H1 (cell line): ENCODE results near the gene EEPD1. TPM values are rescaled to one million over a fixed set of nuclear protein-coding genes. Genes with fewer than 3 reads are reported as not detected.

Source experiments
- CTCF ChIA-PET: fragments of 300-600 bp; sonication (Branson Sonifier 250); formaldehyde crosslinking; loops from one replicate; lab custom pipeline; 2021; ENCODE audit not compliant: partially characterized antibody; lab: Charles Lee
- POLR2A ChIA-PET: fragments of 300-600 bp; sonication (Branson Sonifier 250); formaldehyde crosslinking; loops from one replicate; lab custom pipeline; 2021; ENCODE audit warnings: inconsistent platforms; ENCODE audit not compliant: partially characterized antibody; lab: Charles Lee
- DNase-seq, 2 experiments: peaks; one replicate each; pipeline versions ENCODE4 v3.0.0 to v3.0.0-alpha.2; 2010 to 2022; ENCODE audit warnings: low spot score in 2 of 2, low read depth in 1 of 2, mixed read lengths in 1 of 2
- FAIRE-seq: peaks from 2 replicates; lab custom pipeline; 2011; peaks lifted over from hg19 to GRCh38; lab: Jason Lieb, UNC
- H2AFZ ChIP-seq: 2 replicates; pipeline ENCODE4 v1.8.1; 2012; ENCODE audit warnings: low read length, inconsistent platforms
- H2AK5ac ChIP-seq: 2 replicates; pipeline ENCODE4 v1.6.1; 2013; ENCODE audit warnings: low read depth, low read length
- H2BK120ac ChIP-seq: replicated peaks from 2 replicates; pipeline ENCODE3; 2013; ENCODE audit warnings: low read depth, low read length, inconsistent platforms
- H2BK12ac ChIP-seq: 2 replicates; pipeline ENCODE4 v1.6.1; 2013; ENCODE audit warnings: low read depth, low read length
- H2BK15ac ChIP-seq: 2 replicates; pipeline ENCODE4 v1.6.1; 2013; ENCODE audit warnings: low read length
- H2BK20ac ChIP-seq: 2 replicates; pipeline ENCODE4 v1.6.1; 2013; ENCODE audit warnings: low read length
- H2BK5ac ChIP-seq: 2 replicates; pipeline ENCODE4 v1.6.1; 2013; ENCODE audit warnings: low read depth, low read length
- H3K14ac ChIP-seq: 2 replicates; pipeline ENCODE4 v1.6.1; 2013; ENCODE audit warnings: inconsistent platforms; ENCODE audit not compliant: insufficient read length
- H3K18ac ChIP-seq: 2 replicates; pipeline ENCODE4 v1.6.1; 2013; ENCODE audit warnings: low read length; ENCODE audit errors: extremely low read depth
- H3K23ac ChIP-seq: 2 replicates; pipeline ENCODE4 v1.6.1; 2013; ENCODE audit warnings: inconsistent platforms; ENCODE audit not compliant: insufficient read length
- H3K23me2 ChIP-seq: 2 replicates; pipeline ENCODE4 v1.6.1; 2013; ENCODE audit warnings: low read depth, low read length
- H3K27ac ChIP-seq: 2 replicates; pipeline ENCODE4 v1.6.1; 2011; ENCODE audit warnings: low read depth, low read length, inconsistent platforms
- H3K27me3 ChIP-seq, 4 experiments: replicated peaks in 1 of 4; 1 replicate in 1 of 4; 2 replicates in 3 of 4; pipeline versions ENCODE4 v1.6.1 to v1.8.1; 2011 to 2013; ENCODE audit warnings: low read length in 3 of 4, mild to moderate bottlenecking in 3 of 4, inconsistent platforms in 2 of 4, mixed read lengths in 2 of 4, moderate library complexity in 1 of 4; ENCODE audit not compliant: control insufficient read depth in 3 of 4, insufficient read depth in 3 of 4; ENCODE audit errors: extremely low read depth in 1 of 4
- H3K36me3 ChIP-seq, 4 experiments: 2 replicates each; pipeline versions ENCODE4 v1.6.1 to v1.8.1; 2011 to 2013; ENCODE audit warnings: mild to moderate bottlenecking in 4 of 4, low read length in 3 of 4, moderate library complexity in 2 of 4, control low read depth in 1 of 4, inconsistent platforms in 1 of 4; ENCODE audit not compliant: insufficient read depth in 4 of 4, control insufficient read depth in 2 of 4
- H3K4ac ChIP-seq: replicated peaks from 2 replicates; pipeline ENCODE3; 2013; ENCODE audit warnings: low read length, low read depth, mixed read lengths, inconsistent platforms; ENCODE audit not compliant: insufficient read length
- H3K4me1 ChIP-seq, 4 experiments: replicated peaks in 1 of 4; 1 replicate in 1 of 4; 2 replicates in 3 of 4; pipeline versions ENCODE4 v1.6.1 to v1.8.1; 2011 to 2013; ENCODE audit warnings: low read length in 3 of 4, inconsistent platforms in 2 of 4, mixed read lengths in 1 of 4; ENCODE audit not compliant: insufficient read depth in 4 of 4, control insufficient read depth in 3 of 4
- H3K4me2 ChIP-seq, 2 experiments: 2 replicates each; pipeline versions ENCODE4 v1.6.1 to v1.8.1; 2011 to 2013; ENCODE audit warnings: low read depth in 2 of 2, low read length in 2 of 2, control low read depth in 1 of 2, inconsistent platforms in 1 of 2, mild to moderate bottlenecking in 1 of 2; ENCODE audit not compliant: insufficient read depth in 1 of 2
- H3K4me3 ChIP-seq, 4 experiments: fragments of 200-600, 300-600 bp in 1 of 4; sonication (generic), shearing (Covaris generic), sonication (Bioruptor Twin) in 1 of 4; 2 replicates each; pipeline versions ENCODE4 v1.5.1 to v1.8.1; 2011 to 2016; ENCODE audit warnings: low read length in 4 of 4, low read depth in 3 of 4, control low read depth in 2 of 4, inconsistent platforms in 2 of 4, mild to moderate bottlenecking in 2 of 4, mixed read lengths in 1 of 4, moderate library complexity in 1 of 4; ENCODE audit not compliant: insufficient read depth in 2 of 4; ENCODE audit errors: extremely low read depth in 1 of 4
- H3K56ac ChIP-seq: replicated peaks from 2 replicates; pipeline ENCODE3; 2013; ENCODE audit warnings: low read depth, mild to moderate bottlenecking, mixed read lengths, low read length, inconsistent platforms; ENCODE audit not compliant: insufficient read length
- H3K79me1 ChIP-seq: 2 replicates; pipeline ENCODE4 v1.6.1; 2013; ENCODE audit warnings: low read depth, low read length, control low read depth
- H3K79me2 ChIP-seq, 2 experiments: 2 replicates each; pipeline versions ENCODE4 v1.6.1 to v1.8.1; 2012 to 2013; ENCODE audit warnings: low read length in 2 of 2, mild to moderate bottlenecking in 2 of 2, inconsistent platforms in 1 of 2; ENCODE audit not compliant: insufficient read depth in 2 of 2, control insufficient read depth in 1 of 2
- H3K9ac ChIP-seq, 4 experiments: replicated peaks in 1 of 4; 1 replicate in 1 of 4; 2 replicates in 3 of 4; pipeline versions ENCODE4 v1.6.1 to v1.8.1; 2011 to 2013; ENCODE audit warnings: low read depth in 3 of 4, low read length in 3 of 4, control low read depth in 2 of 4, mild to moderate bottlenecking in 2 of 4, moderate library complexity in 2 of 4, inconsistent platforms in 1 of 4; ENCODE audit errors: extremely low read depth in 1 of 4
- H3K9me3 ChIP-seq, 2 experiments: 2 replicates each; pipeline versions ENCODE4 v1.6.1 to v1.8.1; 2012 to 2013; ENCODE audit warnings: mild to moderate bottlenecking in 2 of 2, moderate library complexity in 2 of 2, control low read depth in 1 of 2, inconsistent platforms in 1 of 2, low read depth in 1 of 2, low read length in 1 of 2, mixed read lengths in 1 of 2; ENCODE audit not compliant: insufficient read depth in 2 of 2
- H4K20me1 ChIP-seq, 2 experiments: replicated peaks in 1 of 2; 2 replicates each; pipeline versions ENCODE3 to v1.8.1; 2011 to 2013; ENCODE audit warnings: inconsistent platforms in 2 of 2, low read length in 2 of 2, mild to moderate bottlenecking in 1 of 2; ENCODE audit not compliant: insufficient read depth in 2 of 2, control insufficient read depth in 1 of 2
- H4K5ac ChIP-seq: 2 replicates; pipeline ENCODE4 v1.6.1; 2013; ENCODE audit warnings: low read length, low read depth, mixed read lengths, inconsistent platforms; ENCODE audit not compliant: insufficient read length
- H4K8ac ChIP-seq: 2 replicates; pipeline ENCODE4 v1.8.0; 2013; ENCODE audit warnings: mild to moderate bottlenecking, moderate library complexity, low read length, inconsistent platforms; ENCODE audit not compliant: insufficient read depth; ENCODE audit errors: extremely low read depth
- H4K91ac ChIP-seq: replicated peaks from 2 replicates; pipeline ENCODE3; 2013; ENCODE audit warnings: low read length, mixed read lengths, inconsistent platforms; ENCODE audit not compliant: insufficient read length
- BCL11A ChIP-seq, 2 experiments: IDR thresholded peaks; one replicate each; pipeline ENCODE4 v1.6.1; 2011; ENCODE audit warnings: low read depth in 2 of 2, low read length in 2 of 2, mild to moderate bottlenecking in 2 of 2
- CREB1 ChIP-seq: IDR thresholded peaks from 2 replicates; pipeline ENCODE4 v1.6.1; 2012; ENCODE audit warnings: inconsistent platforms
- PHF8 ChIP-seq: fragments of 200-600 bp; sonication (generic); conservative IDR thresholded peaks from 2 replicates; pipeline ENCODE4 v1.7.1; 2012; ENCODE audit warnings: low read depth, mild to moderate bottlenecking, inconsistent platforms, low read length, moderate library complexity
- RAD21 ChIP-seq, 2 experiments: IDR thresholded peaks in 1 of 2; conservative IDR thresholded peaks in 1 of 2; 2 replicates each; pipeline ENCODE4 v1.6.1; 2011; ENCODE audit warnings: low read depth in 2 of 2, low read length in 2 of 2, improper control_type of control experiment in 1 of 2, inconsistent platforms in 1 of 2, mild to moderate bottlenecking in 1 of 2, moderate library complexity in 1 of 2
- SIN3A ChIP-seq, 2 experiments: IDR thresholded peaks in 1 of 2; conservative IDR thresholded peaks in 1 of 2; 2 replicates each; pipeline ENCODE4 v1.6.1; 2011 to 2012; ENCODE audit warnings: low read length in 2 of 2, improper control_type of control experiment in 1 of 2, low read depth in 1 of 2, mild to moderate bottlenecking in 1 of 2
- SIRT6 ChIP-seq: IDR thresholded peaks from one replicate; pipeline ENCODE4 v1.7.1; 2012; ENCODE audit warnings: low read length, inconsistent platforms
- SP1 ChIP-seq: IDR thresholded peaks from 2 replicates; pipeline ENCODE4 v1.6.1; 2011; ENCODE audit warnings: low read depth, low read length
- WGBS, 2 experiments: shearing (Covaris generic) in 1 of 2; methylation state at CpG; one replicate each; pipeline versions ENCODE4 v1.1.6 to v1.1.7; 2013 to 2015; ENCODE audit warnings: low lambda C conversion rate in 2 of 2, mixed read lengths in 2 of 2, inconsistent platforms in 1 of 2, low coverage in 1 of 2, missing lambda C conversion rate in 1 of 2; ENCODE audit not compliant: insufficient replicate concordance in 2 of 2, insufficient coverage in 1 of 2, insufficient read length in 1 of 2; ENCODE audit errors: extremely low coverage in 1 of 2, missing lambda C conversion rate in 1 of 2; 5-methylcytosine and 5-hydroxymethylcytosine counted together
- polyA plus RNA-seq, 7 experiments: library from polyadenylated mRNA; depleted of rRNA in 3 of 7; stranded (reverse) in 5 of 7; unstranded in 2 of 7; fragments of >200 nt in 5 of 7; fragments of 200-250 nt in 2 of 7; gene quantifications; 1 replicate in 5 of 7; 2 replicates in 1 of 7; 4 replicates in 1 of 7; pipeline versions ENCODE4 v1.2.1 to v1.2.3, GENCODE V29; 2011 to 2013; ENCODE audit warnings: missing spikeins in 2 of 7, mixed read lengths in 2 of 7
- total RNA-seq: library from RNA; stranded (reverse); fragmentation: NEBNext Ultra II Directional; extraction: Animal tissue kit (Norgen Biotek cat#: 25700); gene quantifications from 2 replicates; pipeline ENCODE4 v1.2.1, GENCODE V29; 2021
- TF ChIP-seq, protein P1 (sequence below): IDR thresholded peaks from 2 replicates; pipeline ENCODE4 v1.6.1; 2012; ENCODE audit warnings: inconsistent platforms
- TF ChIP-seq, protein P2 (sequence below), 3 experiments: IDR thresholded peaks; 1 replicate in 2 of 3; 2 replicates in 1 of 3; pipeline versions ENCODE4 v1.5.1 to v1.6.1; 2011; ENCODE audit warnings: low read length in 3 of 3, mild to moderate bottlenecking in 3 of 3, inconsistent platforms in 2 of 3, low read depth in 1 of 3, moderate library complexity in 1 of 3; ENCODE audit not compliant: insufficient read depth in 1 of 3; ENCODE audit errors: control extremely low read depth in 1 of 3

EEPD1 gene
- total and polyA plus RNA-seq, 2 of the 8 experiments (the other 6 are each of a cell fraction or from before 2014, with no cell fraction given), result 3.1 to 7.8 TPM

DNA sequence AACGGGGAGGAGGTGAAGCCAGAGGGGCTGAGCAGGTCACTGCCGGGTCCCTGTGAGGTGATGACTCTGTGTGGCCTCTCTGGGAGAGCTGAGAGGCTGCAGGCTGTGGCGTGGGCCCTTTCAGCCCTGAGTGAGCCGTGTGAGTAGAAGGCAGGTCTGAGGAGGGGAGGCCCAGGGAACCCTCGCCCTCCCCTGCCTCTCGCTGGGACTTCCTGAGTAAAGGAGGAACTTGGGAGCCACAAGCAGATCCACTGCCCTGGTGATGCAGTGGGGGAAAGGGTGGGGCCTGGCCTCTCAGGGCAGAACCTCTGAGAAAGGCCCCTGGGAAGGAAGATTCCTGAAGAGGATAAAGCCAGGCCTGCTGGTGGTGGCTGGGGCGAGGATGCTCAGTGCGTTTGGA lies 22.8 kb downstream of the EEPD1 start:
- Histone ChIP-seq H2BK5ac (no peak overlapping the region), H3K23me2 (no peaks in the 10 kb centered on the region), H3K4me1 (no peaks in the 10 kb centered on the region), H3K27me3 (no peaks in the 10 kb centered on the region)
- no peak for DNase-seq
- TF ChIP-seq PHF8, result no peak
- no peak for TF ChIP-seq BCL11A (IDR thresholded peaks at IDR 0.05; ENCODE audit: low read depth in 2 of 2, low read length in 2 of 2)
- TF ChIP-seq SIN3A (conservative IDR thresholded peaks at IDR 0.05 in 1 of 2, IDR thresholded peaks at IDR 0.05 in 1 of 2; ENCODE audit: low read depth in 1 of 2, low read length in 2 of 2), result no peak
- no peak for TF ChIP-seq SIRT6
- TF ChIP-seq RAD21 (IDR thresholded peaks at IDR 0.05 in 1 of 2, conservative IDR thresholded peaks at IDR 0.05 in 1 of 2; ENCODE audit: low read depth in 2 of 2, low read length in 2 of 2), result no peak
- no peak for TF ChIP-seq CREB1
- TF ChIP-seq, protein P1, sequence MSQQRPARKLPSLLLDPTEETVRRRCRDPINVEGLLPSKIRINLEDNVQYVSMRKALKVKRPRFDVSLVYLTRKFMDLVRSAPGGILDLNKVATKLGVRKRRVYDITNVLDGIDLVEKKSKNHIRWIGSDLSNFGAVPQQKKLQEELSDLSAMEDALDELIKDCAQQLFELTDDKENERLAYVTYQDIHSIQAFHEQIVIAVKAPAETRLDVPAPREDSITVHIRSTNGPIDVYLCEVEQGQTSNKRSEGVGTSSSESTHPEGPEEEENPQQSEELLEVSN, result no peak
- no peak for TF ChIP-seq SP1
- TF ChIP-seq, protein P2, sequence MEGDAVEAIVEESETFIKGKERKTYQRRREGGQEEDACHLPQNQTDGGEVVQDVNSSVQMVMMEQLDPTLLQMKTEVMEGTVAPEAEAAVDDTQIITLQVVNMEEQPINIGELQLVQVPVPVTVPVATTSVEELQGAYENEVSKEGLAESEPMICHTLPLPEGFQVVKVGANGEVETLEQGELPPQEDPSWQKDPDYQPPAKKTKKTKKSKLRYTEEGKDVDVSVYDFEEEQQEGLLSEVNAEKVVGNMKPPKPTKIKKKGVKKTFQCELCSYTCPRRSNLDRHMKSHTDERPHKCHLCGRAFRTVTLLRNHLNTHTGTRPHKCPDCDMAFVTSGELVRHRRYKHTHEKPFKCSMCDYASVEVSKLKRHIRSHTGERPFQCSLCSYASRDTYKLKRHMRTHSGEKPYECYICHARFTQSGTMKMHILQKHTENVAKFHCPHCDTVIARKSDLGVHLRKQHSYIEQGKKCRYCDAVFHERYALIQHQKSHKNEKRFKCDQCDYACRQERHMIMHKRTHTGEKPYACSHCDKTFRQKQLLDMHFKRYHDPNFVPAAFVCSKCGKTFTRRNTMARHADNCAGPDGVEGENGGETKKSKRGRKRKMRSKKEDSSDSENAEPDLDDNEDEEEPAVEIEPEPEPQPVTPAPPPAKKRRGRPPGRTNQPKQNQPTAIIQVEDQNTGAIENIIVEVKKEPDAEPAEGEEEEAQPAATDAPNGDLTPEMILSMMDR (IDR thresholded peaks at IDR 0.05; ENCODE audit: control extremely low read depth in 1 of 3, insufficient read depth in 1 of 3, low read depth in 1 of 3, low read length in 3 of 3), result no peak
- TF ChIP-seq, all 59 proteins: peak for 0
- Histone ChIP-seq H3K79me2 (no peaks in the 10 kb centered on the region), H2BK120ac (no peak overlapping the region), H4K8ac (no peak overlapping the region; the same call in 1 of the 2 replicates), H3K4me3 (no peak overlapping the region), H3K18ac (no peak overlapping the region), H2BK20ac (no peak overlapping the region), H3K27ac (no peak overlapping the region), H2BK15ac (no peak overlapping the region), H3K14ac (no peak overlapping the region), H4K20me1 (no peaks in the 10 kb centered on the region), H3K9ac (no peak overlapping the region), H3K79me1 (no peaks in the 10 kb centered on the region), H2BK12ac (no peak overlapping the region), H3K23ac (no peak overlapping the region), H3K4me2 (no peak overlapping the region), H3K56ac (no peak overlapping the region), H2AK5ac (no peak overlapping the region; the same call in 1 of the 2 replicates), H4K5ac (no peak overlapping the region), H3K36me3 (no peaks in the 10 kb centered on the region), H3K4ac (no peak overlapping the region), H3K9me3 (no peaks in the 10 kb centered on the region; a peak in 1 of 4 replicates), H4K91ac (no peak overlapping the region), H2AFZ (no peak overlapping the region)
- 82% methylated on average over 6 of the region's 8 CpGs; no CpG with 5 or more reads in 1 of the 2 experiments for WGBS, 2 experiments
- no peak for FAIRE-seq
- POLR2A ChIA-PET, result no interaction called here
- CTCF ChIA-PET, result no interaction called here
